Epidermal melanocyte (primary cell): ENCODE data around the gene HMGCR.

Experiments used
- DNase-seq: peaks from one replicate; pipeline ENCODE4 v3.0.0; 2011; ENCODE audit warnings: low spot score; ENCODE audit not compliant: insufficient read length

The HMGCR gene

GRCh38 chr5:75380099-75380498, 43.1 kb downstream of the HMGCR start:
- DNase-seq: no peak

DNA sequence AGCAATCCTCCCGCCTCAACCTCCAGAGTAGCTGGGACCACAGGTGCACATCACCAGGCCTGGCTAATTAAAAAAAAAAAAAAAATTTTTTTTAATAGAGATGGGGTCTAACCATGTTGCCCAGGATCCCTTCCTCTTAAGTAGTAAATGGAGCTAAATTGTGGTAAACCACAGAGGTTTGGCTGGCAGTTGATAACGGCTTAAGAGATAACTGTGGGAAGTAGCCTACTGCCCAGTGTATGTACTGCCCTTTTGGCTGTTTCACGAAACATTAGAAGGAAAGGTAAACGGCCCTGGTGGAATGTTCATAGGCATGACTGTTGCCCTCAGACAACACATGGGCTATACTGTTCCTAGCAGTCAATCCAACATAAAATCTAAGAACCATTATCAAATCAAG, 44.4 kb downstream of the HMGCR start:
- no peak for DNase-seq

DNA sequence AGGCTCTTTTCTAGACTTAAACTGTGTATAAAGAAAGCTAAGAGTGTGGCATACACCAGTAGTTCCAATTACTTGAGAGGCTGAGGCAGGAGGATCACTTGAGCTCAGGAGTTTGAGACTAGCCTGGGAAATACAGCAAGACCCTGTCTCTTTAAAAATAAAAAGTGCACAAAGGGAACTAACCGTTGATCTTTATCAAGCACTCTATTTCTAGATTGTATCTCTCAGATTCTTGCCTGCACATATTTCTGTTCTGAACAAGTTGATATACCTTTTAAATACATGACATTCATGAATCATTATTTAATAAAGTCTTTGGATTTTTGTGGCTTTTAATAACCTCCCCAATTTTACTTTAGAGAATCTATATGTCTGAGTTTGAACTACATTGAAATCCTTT, 47.2 kb downstream of the HMGCR start:
- DNase-seq: no peak

- DNase-seq: no peak
Measured at GRCh38 chr5:75387806-75388205, 50.8 kb downstream of the HMGCR start.

GRCh38 chr5:75389430-75389829, 52.4 kb downstream of the HMGCR start:
- no peak for DNase-seq

DNA sequence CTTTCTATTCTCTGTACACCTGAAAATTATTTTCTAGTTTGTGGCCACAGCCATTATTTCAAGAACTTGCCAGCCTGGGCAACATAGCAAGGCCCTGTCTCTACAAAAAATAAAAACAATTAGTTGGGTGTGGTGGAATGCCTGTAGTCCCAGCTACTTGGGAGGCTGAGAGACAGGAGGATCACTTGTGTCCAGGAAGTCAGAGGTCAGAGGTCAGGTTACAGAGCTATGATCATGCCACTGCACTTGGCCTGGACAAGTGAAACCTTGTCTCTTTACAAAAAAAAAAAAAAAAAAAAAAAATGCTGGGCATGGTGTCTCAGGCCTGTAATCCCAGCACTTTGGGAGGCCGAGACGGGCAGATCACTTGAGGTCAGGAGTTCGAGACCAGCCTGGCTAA, 58.3 kb downstream of the HMGCR start:
- no peak for DNase-seq

DNA sequence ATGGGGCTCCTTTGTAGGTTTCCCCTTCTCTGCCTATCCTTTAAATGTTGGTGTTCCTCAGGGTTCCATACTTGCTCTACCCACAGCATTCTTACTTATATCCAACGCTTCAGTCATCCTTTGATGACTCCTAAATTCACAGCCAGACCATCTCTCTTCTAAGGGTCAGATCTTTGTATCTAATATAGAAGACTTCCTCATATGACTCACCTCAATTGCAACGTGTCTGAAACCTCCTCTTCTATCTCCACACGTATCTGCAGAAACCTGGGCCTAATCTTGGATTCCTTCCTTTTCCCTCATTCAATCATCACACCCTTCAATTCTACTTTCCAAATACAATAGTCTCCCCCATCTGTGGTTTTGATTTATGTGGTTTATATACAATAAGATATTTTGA, 68.3 kb downstream of the HMGCR start:
- DNase-seq: no peak
